OCI-M2 (cell line): ENCODE results near the gene ADISSP.
A peak's percentile ranks its signal among the peaks of the same experiment; 100 is the strongest.

Experiments used
- DNase-seq: peaks from one replicate; lab custom pipeline; 2025; ENCODE audit not compliant: unreplicated experiment; lab: John Stamatoyannopoulos, UW

The ADISSP gene

DNA sequence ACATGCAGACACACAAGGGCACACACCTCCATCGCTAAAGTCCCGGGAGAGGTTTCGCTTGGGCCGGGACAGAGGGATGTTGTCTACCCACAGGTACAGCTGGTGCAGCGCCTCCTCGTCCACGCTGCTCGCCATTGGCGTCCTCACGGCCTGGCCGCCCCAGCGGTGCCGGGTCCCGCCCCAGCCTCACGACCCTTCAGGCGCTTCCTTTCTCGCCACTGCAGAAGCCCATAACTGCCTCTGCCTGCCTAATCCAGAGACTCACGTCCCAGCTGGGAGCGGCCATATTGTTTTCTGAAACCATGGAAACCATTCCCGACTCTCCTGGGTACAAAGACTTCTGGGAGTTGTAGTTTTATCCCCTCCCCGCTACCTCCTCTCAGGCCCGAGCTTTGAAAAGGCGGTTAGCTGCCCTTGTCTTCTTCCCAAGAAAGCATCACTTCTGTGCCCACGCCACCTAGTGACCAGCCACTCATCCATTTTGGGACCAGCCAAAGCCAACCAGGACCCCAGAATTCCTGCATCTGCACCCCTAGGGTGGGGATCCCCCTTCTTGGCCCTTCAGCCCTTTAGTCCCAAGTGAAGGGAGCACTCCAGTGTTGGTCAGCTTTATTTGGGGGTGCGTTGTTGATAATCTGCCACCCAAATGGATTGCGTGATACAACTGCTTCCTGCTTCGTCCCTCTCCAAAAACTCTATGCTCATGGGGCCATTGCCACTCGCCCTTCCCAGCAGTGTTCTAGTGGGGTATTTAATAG is 13.8 kb upstream of the ADISSP start, which contains the start of gene SPEF1:
TSS of gene SPEF1 (minus strand) at position 296 of the 758 bp plus-strand sequence. CDS start at position 135, 161 bp downstream.
- DNase-seq = peak; percentile 72

DNA sequence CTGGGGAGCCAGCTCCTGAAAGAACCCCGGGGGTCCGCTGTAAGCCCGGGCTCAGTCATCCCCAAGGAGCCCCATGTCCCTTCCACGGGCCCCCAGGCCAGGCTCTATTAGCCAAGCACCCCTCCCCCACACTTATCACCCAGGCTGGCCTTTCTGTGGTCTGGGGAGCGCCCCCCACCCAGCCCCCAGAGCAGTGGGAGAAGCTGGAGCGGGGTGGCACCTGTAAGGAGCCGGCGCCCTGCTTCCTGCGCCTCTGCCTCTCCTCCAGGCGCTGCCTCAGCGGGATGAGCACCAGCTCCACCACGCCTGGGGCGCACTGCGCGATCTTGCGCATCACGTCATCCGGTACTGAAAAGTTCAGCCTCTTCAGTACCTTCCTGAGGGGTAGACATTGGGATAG is 11.4 kb upstream of the ADISSP start:
- DNase-seq = no peak

DNA sequence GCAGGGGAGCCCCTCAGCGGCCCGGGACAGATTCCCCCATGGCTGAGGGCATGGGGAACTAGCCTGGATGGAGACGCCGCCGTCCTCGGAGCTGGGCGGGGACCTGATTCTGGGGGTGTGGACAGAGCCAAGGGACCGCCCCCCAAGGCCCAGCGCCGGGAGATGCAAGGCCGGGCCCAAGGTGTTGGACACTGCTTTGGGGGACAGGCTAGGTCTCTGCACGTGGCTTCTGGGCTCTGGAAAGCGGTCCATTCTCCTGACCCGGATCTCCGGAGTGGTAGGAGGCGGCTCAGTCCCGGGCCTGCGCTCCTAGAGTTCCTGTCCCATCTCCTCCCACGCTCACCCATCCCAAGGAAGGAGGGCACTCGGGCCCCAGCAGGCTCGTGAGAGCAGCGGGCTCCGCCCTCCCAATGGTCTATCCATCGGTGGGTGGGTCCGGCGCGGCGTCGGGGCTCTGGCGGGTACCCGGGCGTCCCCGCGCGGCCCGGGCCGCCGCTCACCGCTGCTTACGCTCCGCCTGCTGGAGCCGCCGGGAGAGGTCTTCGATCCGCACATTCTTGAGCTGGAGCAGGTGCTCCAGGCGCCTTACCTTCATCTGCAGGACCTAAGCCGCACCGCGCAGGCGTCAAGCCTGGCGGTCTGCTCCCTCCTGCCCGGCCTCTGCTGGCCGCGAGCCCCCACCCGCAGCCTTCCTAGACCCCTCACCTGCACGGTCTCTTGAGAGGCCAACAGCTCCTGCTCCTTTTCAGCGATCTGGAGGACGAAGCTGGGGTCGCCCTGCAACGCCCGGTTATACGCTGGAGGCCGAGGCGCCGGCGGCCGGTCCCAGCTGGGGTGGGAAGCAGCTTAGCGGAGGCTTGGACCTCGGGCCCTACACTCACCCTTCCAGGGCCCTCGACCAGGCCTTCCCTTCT is 10.4 kb upstream of the ADISSP start:
- DNase-seq = no peak

DNA sequence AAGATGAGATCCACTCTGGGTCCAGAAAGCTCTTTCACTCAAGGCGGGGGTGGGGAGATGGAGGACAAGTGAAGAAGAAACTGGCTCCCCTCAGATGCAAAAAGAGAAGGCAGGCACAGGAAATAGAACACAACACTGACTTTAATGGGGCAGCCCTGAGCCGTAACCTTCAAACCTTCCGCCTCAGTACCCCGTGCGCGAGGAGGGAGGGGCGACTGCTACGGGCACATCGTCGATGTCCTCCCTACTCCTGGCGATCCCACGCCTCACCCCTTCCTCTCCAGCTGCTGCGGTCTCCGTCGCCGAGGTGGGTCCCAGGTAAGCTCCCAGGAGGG is 9.8 kb upstream of the ADISSP start:
- no peak for DNase-seq

DNA sequence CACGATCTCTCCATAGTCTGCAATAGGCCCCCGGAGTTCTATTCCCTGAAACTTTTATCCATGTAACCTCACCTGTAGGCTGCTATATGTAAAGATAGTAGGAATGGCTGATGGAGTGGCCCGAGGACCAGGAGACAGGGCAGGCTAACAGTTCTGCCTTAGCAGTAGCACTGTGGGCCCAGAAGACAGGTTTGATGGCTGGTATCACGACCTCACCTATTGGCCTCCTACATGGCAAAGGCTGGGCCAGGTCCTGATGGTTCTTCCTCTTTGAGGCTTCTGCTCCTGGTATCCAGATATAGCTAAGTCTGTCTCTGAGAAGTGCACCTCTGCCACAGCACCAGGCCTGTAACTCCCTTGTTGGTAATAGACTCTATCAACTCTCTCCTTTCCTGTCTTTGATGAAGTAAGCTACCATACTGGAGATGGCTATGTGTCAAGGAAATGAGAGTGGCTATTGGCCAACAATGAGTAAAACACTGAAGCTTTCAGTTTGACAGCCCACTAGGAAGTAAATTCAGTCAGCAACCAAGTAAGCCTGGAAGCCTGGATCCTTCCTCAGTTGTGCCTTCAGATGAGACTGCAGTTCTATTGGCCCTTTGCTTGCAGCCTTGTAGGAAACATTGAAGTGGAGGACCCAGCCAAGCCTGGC is 8.0 kb upstream of the ADISSP start:
- no peak for DNase-seq

DNA sequence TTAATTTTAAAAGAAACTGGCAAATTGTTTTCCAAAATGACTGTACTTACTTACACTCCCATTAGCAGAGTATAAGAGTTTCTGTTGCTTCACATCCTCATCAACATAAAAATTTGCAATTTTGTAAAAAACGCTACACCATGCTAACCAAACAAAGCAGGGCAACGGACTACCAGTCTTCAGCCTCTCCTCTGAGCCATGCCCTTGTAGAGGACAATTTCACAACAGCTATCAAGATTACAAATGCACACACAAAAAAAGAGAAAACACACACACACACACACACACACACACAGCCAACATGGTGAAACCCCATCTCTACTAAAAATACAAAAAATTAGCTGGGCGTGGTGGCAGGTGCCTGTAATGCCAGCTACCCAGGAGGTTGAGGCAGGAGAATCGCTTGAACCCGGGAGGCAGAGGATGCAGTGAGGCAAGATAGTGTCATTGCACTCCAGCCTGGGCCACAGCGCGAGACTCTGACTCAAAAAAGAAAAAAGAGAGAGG is 4.1 kb upstream of the ADISSP start:
- DNase-seq = no peak

DNA sequence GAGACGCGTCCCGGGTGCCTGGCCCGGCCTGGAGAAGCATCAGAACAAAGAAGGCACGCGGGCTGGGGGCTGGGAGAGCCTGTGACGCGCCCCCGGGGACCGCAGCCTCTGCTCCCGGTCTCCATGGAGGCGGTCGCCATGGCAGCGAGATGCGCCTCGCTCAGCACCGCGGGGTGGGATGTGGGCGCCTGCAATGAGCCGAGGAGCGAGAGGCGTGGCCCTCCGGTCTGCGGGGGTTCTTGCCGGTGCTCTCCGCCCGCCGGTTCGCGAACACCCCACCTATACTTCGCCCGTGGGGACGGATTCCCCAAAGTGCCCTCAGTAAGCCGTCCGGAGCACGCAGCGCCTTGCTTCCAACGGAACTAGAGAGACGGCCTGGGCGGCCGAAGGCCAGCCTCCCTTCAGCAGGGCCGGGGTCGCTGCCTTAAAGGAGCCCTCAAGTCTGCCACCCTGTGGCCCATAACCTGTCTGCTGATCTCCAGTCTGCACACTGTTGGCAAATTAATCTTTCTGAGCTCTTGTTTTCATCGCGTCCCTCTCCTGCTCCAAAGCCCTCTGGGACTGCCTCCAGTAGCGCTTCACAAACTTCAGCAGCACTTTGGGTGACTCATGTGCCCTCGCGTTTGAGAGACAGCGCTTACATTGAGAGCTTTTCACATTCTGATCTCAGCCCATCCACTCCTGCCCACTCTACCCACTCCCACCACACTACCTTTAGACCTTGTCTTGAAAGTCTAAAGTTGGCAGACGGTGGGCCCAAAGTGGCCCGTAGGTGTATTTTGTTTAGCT is 983 bp upstream of the ADISSP start:
- peak; percentile 61 for DNase-seq

DNA sequence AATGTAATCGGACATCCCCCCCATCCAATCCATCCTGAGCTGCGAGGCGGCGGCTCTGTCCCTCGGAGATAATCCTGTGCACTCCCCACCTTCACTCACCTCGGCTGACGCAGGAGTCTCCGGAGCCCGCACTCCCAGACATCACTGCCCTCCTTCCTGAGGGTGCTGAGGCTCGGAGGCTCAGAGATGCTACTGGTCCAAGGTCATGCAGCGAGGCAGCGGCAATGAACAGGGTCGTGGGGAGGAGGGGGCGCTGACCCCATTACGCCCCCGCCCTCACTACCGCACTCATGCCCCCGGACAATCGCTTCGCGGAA is 485 bp downstream of the ADISSP start:
- DNase-seq = no peak

DNA sequence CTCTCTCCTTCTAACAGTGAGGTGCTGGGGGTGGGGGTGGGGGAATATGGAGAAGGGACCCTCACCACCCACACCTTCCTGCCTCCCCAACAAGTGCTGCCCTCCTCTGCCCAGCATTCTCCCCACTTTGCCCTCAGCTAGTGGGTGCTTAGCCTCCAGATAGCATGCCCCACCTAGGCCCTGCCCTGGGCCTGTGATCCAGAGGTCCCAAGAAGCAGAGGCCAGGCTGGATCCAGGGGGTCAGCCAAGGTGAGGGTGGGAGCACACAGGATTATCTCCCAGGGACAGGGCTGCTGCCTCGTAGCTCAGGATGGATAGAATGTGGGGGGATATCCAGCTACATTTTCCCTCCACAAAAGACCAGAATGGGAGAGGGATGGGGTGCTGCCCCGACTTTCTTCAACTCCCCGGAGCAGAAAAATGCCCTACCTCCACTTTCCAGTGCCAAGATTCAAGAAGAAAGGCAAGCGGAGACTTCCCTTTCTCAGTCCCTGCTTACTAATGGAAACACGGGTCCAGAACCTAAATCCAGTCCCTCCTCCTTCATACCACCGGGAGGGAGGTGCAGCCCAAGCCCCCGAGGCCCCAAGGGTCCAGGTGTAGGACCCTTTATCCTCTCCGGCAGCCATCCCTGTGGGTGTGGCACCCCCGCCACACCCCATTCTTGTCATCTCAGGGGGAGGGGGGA is 987 bp downstream of the ADISSP start:
- DNase-seq = no peak

DNA sequence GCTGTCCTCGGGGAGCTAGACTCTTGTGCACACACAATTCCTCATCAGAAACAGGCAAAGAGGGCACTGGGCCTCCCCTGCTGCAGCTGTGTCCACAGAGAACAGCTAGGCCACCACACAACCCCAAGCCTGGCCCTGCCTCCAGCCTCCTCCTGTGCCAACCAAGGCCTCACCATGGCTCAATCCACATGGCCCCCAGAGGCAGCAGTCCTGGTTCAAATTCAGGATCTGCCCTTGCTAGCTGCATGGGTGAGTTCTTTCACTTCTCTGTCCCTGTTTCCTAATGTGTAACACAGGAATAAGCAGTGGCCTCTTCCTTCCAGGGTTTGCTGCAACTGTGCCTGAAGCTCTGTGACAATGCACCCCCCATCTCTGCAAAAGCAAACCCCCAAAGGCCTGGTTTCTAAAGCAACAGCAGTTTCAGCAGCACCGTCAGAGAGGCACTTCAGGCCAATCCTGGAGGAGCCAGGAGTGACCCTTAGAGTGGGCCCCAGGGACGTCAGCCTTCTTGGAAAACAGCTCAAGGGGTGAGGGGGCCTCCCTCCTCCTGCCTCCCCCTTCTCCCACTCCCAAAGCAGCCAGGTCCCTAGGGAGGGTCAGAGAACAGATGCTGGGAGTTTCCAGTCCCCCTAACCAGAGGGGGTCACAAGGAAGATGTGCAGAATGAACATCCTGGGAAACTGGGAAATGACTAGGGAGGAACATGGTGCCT is 2.2 kb downstream of the ADISSP start:
- no peak for DNase-seq

DNA sequence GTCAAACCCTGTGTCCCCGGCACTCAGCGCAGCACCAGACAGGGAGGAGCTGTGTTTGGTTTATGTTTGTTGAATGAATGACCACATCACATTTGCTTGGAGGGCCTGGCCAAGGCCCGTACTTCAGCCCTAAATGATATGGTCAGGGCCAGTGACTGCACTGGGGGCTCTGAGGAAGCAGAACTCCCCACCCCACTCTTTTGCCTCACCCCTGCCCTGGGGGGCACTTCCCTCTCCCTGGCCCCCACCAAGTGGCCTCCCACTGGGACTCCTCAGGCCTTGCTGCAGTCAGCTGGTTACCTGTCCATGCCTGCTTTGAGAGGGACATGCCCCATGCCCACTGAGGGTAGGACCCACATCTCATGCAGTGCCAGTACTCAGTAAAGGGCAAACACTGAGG is 2.9 kb downstream of the ADISSP start:
- no peak for DNase-seq

DNA sequence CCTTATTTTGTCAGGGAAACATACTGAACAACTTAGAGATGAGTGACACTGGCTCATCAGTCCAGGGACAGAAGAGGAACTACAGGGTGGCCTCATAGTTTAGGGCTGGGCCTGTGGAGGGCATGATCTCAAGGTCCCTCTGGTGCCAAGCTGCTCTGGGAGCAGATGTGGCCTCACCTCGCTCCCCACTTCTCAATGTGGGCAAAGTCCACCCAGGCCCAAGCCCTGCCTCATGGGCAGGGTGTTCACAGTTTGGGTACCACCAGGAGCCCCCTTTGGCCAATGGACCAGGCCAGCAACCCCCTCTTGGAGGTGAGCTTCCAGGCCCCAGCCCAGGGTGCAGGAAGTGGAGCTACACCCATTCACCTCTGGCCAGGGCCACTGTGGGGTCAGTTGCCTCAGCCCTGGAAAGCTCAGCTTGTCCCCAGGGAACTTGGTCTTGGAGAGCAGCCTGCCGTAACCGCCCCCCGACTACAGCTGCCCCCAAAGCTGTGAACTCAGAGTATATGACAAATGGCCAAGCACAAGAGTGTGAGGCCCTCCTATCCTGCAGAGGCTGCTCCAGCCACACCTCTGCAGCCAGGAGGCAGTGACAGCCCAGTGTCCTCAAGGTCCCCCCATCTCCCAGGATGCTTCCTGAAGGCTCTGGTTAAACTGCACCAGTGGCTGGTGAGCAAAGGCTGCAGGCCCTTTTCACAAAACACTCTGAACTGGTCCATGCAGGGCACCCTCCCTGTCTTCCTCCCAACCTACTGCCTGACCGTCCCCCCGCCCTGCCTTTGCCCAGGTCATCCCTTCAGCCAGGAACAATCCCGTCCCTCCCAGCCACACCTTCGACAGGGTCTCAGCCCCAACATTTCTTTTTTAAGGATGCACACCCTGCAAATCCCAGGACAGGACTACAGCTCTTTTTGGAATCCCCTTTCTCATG is 3.6 kb downstream of the ADISSP start:
- DNase-seq = no peak

DNA sequence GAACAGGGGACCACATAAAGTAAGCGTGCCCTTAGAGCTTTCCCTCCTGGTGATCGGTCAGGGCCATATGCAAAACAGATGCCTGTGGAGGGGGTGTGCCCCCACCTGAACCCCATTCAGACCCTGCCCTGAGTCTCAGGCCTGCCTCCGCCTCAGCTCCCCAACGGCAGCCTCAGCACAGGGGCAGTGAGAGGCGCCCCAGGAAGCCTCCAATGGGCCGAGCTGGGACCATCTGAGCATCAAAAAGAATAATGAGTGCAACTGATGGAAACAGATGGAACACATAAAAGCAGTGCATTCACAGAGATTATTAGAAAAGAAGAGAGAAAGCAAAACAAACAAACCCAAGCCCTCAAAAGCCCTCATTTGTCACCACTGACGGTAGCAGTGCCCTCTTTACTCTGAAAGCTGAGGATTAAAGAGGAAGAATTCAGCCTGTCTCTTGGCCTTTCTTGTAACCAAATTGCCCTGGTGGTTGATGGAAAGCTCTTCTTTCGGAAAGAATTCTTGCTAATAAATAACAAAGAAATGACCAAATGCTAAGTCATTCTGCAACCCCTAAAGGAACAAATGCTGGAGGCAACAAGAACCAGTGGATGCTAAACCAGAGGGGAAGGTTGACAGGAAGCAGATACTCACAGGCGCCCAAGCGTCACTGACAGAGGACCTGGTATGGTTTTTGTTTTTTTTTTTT is 6.8 kb downstream of the ADISSP start:
- DNase-seq = no peak

DNA sequence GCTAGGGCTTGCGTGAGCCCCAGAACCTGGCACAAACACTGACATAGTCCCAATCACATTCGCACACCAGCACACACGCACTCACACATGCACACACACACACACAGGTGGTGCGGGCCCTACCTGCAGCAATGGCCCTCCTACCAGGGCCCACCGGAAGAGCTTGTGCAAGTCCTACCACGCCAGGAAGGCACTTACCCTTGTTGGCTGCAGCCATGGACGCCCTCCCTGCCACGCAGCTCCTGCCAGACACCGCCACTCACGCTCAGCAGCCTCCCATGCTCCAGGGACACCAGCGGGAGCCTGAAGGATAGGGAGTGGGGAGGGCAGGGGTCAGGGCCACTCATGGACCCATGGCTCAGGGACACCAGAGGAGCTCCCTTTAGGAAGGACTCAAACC is 7.7 kb downstream of the ADISSP start:
- DNase-seq = no peak

DNA sequence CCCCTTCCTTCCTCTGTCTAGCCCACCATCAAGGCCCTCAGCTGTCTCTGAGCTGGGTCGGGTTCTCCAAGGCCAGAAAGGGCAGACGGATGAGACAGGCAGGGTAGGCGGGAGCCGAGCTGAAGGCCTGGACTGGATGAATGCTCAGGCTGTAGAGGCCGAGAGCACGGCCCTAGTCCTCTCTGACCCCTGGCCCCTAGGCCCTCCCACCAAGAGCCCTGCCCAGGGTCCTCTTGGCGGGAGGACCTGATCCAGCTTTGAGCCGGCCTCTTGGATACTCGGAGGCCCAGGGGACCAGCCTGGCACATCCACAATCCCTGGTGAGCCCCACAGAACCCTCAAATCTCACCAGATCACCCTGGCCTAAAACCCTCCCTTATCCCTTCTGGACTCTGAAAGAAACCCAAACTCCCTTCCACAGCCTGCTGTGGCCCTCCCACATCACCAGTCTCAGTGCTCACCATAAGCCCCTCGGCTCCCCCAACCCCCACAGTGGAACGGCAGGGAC is 8.2 kb downstream of the ADISSP start:
- no peak for DNase-seq

DNA sequence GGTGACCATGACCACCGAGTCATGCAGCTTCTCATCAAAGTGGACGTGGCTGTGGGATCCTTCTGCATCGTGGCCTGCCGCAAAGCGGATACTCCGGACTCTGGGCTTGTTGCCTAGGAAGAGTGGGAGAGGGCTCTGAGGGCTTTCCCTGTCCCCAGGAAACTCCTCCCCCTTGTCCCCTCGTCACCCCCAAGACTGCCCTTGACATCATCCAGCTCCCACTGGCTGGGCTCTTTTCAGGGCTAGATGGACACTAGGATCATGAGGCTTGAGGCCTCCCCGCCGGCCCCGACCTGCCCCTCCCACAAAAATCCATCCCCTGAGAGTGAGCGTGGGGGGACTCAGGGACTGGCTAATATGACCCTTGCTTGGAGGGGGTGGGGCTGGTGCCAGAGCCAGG is 9.0 kb downstream of the ADISSP start:
- no peak for DNase-seq

DNA sequence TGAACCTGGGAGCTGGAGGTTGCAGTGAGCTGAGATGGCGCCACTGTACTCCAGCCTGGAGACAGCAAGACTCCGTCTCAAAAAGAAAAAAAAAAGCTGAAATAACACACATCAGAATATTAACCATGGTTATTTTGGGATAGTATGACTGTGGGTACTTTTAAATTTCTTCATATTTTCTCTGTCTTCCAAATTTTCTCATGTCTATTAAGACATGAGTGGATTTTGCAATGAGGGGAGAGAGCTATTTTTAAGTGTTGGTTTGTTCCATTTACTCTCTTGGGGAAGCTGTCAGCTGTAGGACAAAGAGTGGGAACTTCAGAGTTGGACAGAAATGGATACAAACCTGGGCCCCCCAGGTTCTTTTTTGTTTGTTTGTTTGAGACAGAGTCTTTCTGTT is 10.3 kb downstream of the ADISSP start:
- DNase-seq = no peak
